GM12878 (cell line): ENCODE measurements around the gene TPM4. TPM values are rescaled to one million over a fixed set of nuclear protein-coding genes. Genes with fewer than 3 reads are reported as not detected.

ENCODE experiments used
- ATAC-seq: fragments of 200-7000 bp; cut with Tn5 transposase; 3 replicates; pipeline ENCODE4 v1.9.1; 2020; ENCODE audit warnings: mild to moderate bottlenecking, moderate library complexity
- BruUV-seq: library from RNA; stranded (reverse); fragments of 400-500 nt; replicated peaks from 2 replicates; lab custom pipeline; 2021; lab: Mats Ljungman, UMichigan
- CTCF ChIA-PET: fragments of 300-600 bp; sonication (Branson Sonifier 250); formaldehyde crosslinking; extraction: SDS; loops from one replicate; lab custom pipeline; 2021; ENCODE audit warnings: inconsistent platforms; lab: Yijun Ruan, JAX
- POLR2A ChIA-PET: fragments of 350-600 bp; formaldehyde crosslinking; extraction: SDS; loops from one replicate; lab custom pipeline; 2021; ENCODE audit warnings: inconsistent platforms; lab: Charles Lee
- RAD21 ChIA-PET: fragments of 300-600 bp; sonication (Branson Sonifier 250); formaldehyde crosslinking; loops from one replicate; lab custom pipeline; 2023; ENCODE audit warnings: antibody characterized with exemption; ENCODE audit not compliant: unreplicated experiment; lab: Charles Lee
- SMC1A ChIA-PET: fragments of 300-600 bp; sonication (Branson Sonifier 250); formaldehyde crosslinking; loops from one replicate; lab custom pipeline; 2023; ENCODE audit not compliant: unreplicated experiment, uncharacterized antibody; lab: Charles Lee
- DNase-seq: peaks from one replicate; pipeline ENCODE4 v3.0.0-alpha.2; 2011; ENCODE audit warnings: low read depth, low spot score
- FAIRE-seq: peaks from 3 replicates; lab custom pipeline; 2011; peaks lifted over from hg19 to GRCh38; lab: Jason Lieb, UNC
- H2AFZ ChIP-seq: 2 replicates; pipeline ENCODE4 v1.6.0; 2011; ENCODE audit warnings: low read depth, low read length, control low read depth; ENCODE audit not compliant: control insufficient read depth
- H3K27ac ChIP-seq: 2 replicates; pipeline ENCODE4 v1.5.1; 2011; ENCODE audit warnings: control low read depth; ENCODE audit not compliant: control insufficient read depth, insufficient read depth
- H3K27me3 ChIP-seq, 2 experiments: replicated peaks in 1 of 2; 2 replicates each; pipeline versions ENCODE4 v1.6.0 to v1.6.1; 2011; ENCODE audit warnings: low read length in 1 of 2; ENCODE audit not compliant: control insufficient read depth in 2 of 2, insufficient read depth in 2 of 2
- H3K36me3 ChIP-seq, 2 experiments: 2 replicates each; pipeline ENCODE4 v1.5.1; 2011; ENCODE audit warnings: low read length in 1 of 2; ENCODE audit not compliant: control insufficient read depth in 2 of 2, insufficient read depth in 2 of 2
- H3K4me1 ChIP-seq: 2 replicates; pipeline ENCODE4 v1.6.1; 2011; ENCODE audit warnings: mild to moderate bottlenecking, low read length, moderate library complexity, mixed read lengths; ENCODE audit not compliant: control insufficient read depth, insufficient read depth
- H3K4me2 ChIP-seq: 2 replicates; pipeline ENCODE4 v1.6.0; 2011; ENCODE audit warnings: control low read depth; ENCODE audit not compliant: control insufficient read depth, insufficient read depth
- H3K4me3 ChIP-seq: fragments of 200-600 bp; sonication (generic); 2 replicates; pipeline ENCODE4 v1.5.1; 2016
- H3K79me2 ChIP-seq: 2 replicates; pipeline ENCODE4 v1.6.0; 2011; ENCODE audit warnings: low read length; ENCODE audit not compliant: control insufficient read depth, insufficient read depth
- H3K9ac ChIP-seq: 2 replicates; pipeline ENCODE4 v1.8.0; 2011; ENCODE audit warnings: low read length, control low read depth, mixed read lengths; ENCODE audit not compliant: control insufficient read depth, insufficient read depth
- H3K9me3 ChIP-seq: replicated peaks from 3 replicates; pipeline ENCODE4 v1.5.1; 2011; ENCODE audit warnings: mild to moderate bottlenecking, low read length; ENCODE audit not compliant: control insufficient read depth, insufficient read depth
- H4K20me1 ChIP-seq: 2 replicates; pipeline ENCODE4 v1.6.0; 2011; ENCODE audit not compliant: control insufficient read depth, insufficient read depth
- BCL11A ChIP-seq: IDR thresholded peaks from 2 replicates; pipeline ENCODE4 v1.6.1; 2011; ENCODE audit warnings: low read depth, low read length
- CBFB ChIP-seq: IDR thresholded peaks from 2 replicates; pipeline ENCODE4 v1.6.1; 2016; ENCODE audit warnings: antibody characterized with exemption, low read depth
- CBX3 ChIP-seq: fragments of 200-600 bp; sonication (generic); IDR thresholded peaks from 2 replicates; pipeline ENCODE4 v1.6.1; 2016; ENCODE audit warnings: low read depth, borderline replicate concordance
- ETV6 ChIP-seq, 2 experiments: fragments of 450-650 bp in 1 of 2; IDR thresholded peaks in 1 of 2; conservative IDR thresholded peaks in 1 of 2; 2 replicates each; pipeline ENCODE4 v1.6.1; 2014; ENCODE audit warnings: antibody characterized with exemption in 1 of 2, borderline replicate concordance in 1 of 2, low read depth in 1 of 2, mild to moderate bottlenecking in 1 of 2, moderate library complexity in 1 of 2
- FOXK2 ChIP-seq: fragments of 450-650 bp; IDR thresholded peaks from 2 replicates; pipeline ENCODE4 v1.6.1; 2017; ENCODE audit warnings: mild to moderate bottlenecking, moderate library complexity
- FOXM1 ChIP-seq: IDR thresholded peaks from 2 replicates; pipeline ENCODE4 v1.6.1; 2012; ENCODE audit warnings: low read depth, mild to moderate bottlenecking, inconsistent platforms, low read length, moderate library complexity
- HDAC6 ChIP-seq: fragments of 200-600 bp; sonication (generic); IDR thresholded peaks from one replicate; pipeline ENCODE4 v1.8.0; 2017; ENCODE audit warnings: antibody characterized with exemption; ENCODE audit not compliant: unreplicated experiment
- HSF1 ChIP-seq: fragments of 150-350 bp; IDR thresholded peaks from 2 replicates; pipeline ENCODE4 v1.6.1; 2014; ENCODE audit warnings: mild to moderate bottlenecking, low read depth, low read length
- IRF4 ChIP-seq: IDR thresholded peaks from 2 replicates; pipeline ENCODE4 v1.6.1; 2011; ENCODE audit warnings: low read depth, low read length
- NFIC ChIP-seq: IDR thresholded peaks from 2 replicates; pipeline ENCODE4 v1.6.1; 2012; ENCODE audit warnings: low read depth, mild to moderate bottlenecking, inconsistent platforms, low read length, moderate library complexity
- NFXL1 ChIP-seq: fragments of 450-650 bp; IDR thresholded peaks from 2 replicates; pipeline ENCODE4 v1.6.1; 2017; ENCODE audit warnings: antibody characterized with exemption, mild to moderate bottlenecking, borderline replicate concordance
- NR2C1 ChIP-seq: fragments of 450-650 bp; IDR thresholded peaks from 2 replicates; pipeline ENCODE4 v1.6.1; 2017; ENCODE audit warnings: antibody characterized with exemption, mild to moderate bottlenecking, moderate library complexity
- RAD21 ChIP-seq: IDR thresholded peaks from 2 replicates; pipeline ENCODE4 v1.6.1; 2011; ENCODE audit warnings: mild to moderate bottlenecking, low read depth, low read length, moderate library complexity; ENCODE audit not compliant: insufficient read depth
- SIN3A ChIP-seq: IDR thresholded peaks from 2 replicates; pipeline ENCODE4 v1.6.1; 2012; ENCODE audit warnings: low read depth, low read length, improper control_type of control experiment
- SPI1 ChIP-seq: IDR thresholded peaks from 2 replicates; pipeline ENCODE4 v1.6.1; 2011; ENCODE audit warnings: low read depth, mild to moderate bottlenecking, low read length, moderate library complexity, borderline replicate concordance; ENCODE audit not compliant: insufficient read depth
- ZBED1 ChIP-seq: IDR thresholded peaks from 2 replicates; pipeline ENCODE4 v1.6.1; 2016; ENCODE audit warnings: borderline replicate concordance
- ZNF274 ChIP-seq: IDR thresholded peaks from one replicate; pipeline ENCODE4 v1.8.0; 2011; ENCODE audit not compliant: insufficient read length, insufficient read depth
- WGBS: methylation state at CpG from one replicate; pipeline ENCODE4 v1.1.6; 2016; ENCODE audit warnings: low lambda C conversion rate; ENCODE audit not compliant: insufficient replicate concordance, insufficient coverage; ENCODE audit errors: missing lambda C conversion rate; 5-methylcytosine and 5-hydroxymethylcytosine counted together
- in situ Hi-C: fragments of 300-500 bp; cut with MboI; formaldehyde crosslinking; loops from 9 replicates; pipeline ENCODE4 v1.14.3; 2018; ENCODE audit warnings: mixed read lengths
- intact Hi-C: fragments of 100-400 bp; cut with micrococcal nuclease; formaldehyde crosslinking; loops from one replicate; pipeline ENCODE4 v1.14.2; 2022; ENCODE audit not compliant: unreplicated experiment
- polyA plus RNA-seq, 11 experiments: library from polyadenylated mRNA; depleted of rRNA in 4 of 11; unstranded in 6 of 11; stranded (reverse) in 5 of 11; fragments of >200 nt; fragmentation: Nextera tagmentation in 4 of 11; fragmentation: Illumina TruSeq in 1 of 11; extraction: Ambion mirVana in 4 of 11; extraction: Trizol in 1 of 11; gene quantifications; 1 replicate in 1 of 11; 2 replicates in 10 of 11; pipeline versions ENCODE4 v1.2.1 to v1.2.3, GENCODE V29; 2011 to 2016; ENCODE audit warnings: inconsistent platforms in 2 of 11, missing spikeins in 2 of 11, low read depth in 1 of 11
- total RNA-seq, 4 experiments: library from RNA; depleted of rRNA in 3 of 4; stranded (reverse); fragments of >200 nt in 3 of 4; fragmentation: Illumina TruSeq in 1 of 4; extraction: Trizol in 1 of 4; gene quantifications; 2 replicates each; pipeline versions ENCODE4 v1.2.1 to v1.2.3, GENCODE V29; 2013 to 2021
- TF ChIP-seq, protein P1 (sequence below): fragments of 450-650 bp; conservative IDR thresholded peaks from 2 replicates; pipeline ENCODE4 v1.6.1; 2017; ENCODE audit warnings: mild to moderate bottlenecking, moderate library complexity

Gene TPM4
- total and polyA plus RNA-seq, 10 of the 15 experiments (the other 5 are each of a cell fraction or from before 2014, with no cell fraction given) = 183 to 620 (median 407) TPM

- H3K27ac ChIP-seq = no peak overlapping the region
- H3K79me2 ChIP-seq = no peaks in the 10 kb centered on the region
- BruUV-seq = no TSS peak
- H3K9ac ChIP-seq = no peak overlapping the region
- POLR2A ChIA-PET = no interaction called here
- no peak overlapping the region for H2AFZ ChIP-seq
- 52% methylated on average over 7 of the region's 7 CpGs for WGBS
- ATAC-seq = no peak
- no peaks in the 10 kb centered on the region for H3K4me1 ChIP-seq
- H3K4me2 ChIP-seq = no peak overlapping the region
- no peaks in the 10 kb centered on the region for H3K36me3 ChIP-seq
- no peak overlapping the region for H3K4me3 ChIP-seq
- TF ChIP-seq FOXM1 (no peak), NFIC (no peak), BCL11A (no peak), SIN3A (no peak), ETV6 (conservative IDR thresholded peaks at IDR 0.05 in 1 of 2, IDR thresholded peaks at IDR 0.05 in 1 of 2; ENCODE audit: borderline replicate concordance in 1 of 2, low read depth in 1 of 2) (no peak), RAD21 (no peak), ZBED1 (no peak), CBX3 (no peak), CBFB (no peak), NFXL1 (no peak), SPI1 (no peak), IRF4 (no peak), HSF1 (no peak), NR2C1 (no peak), FOXK2 (no peak), ZNF274 (no peak), HDAC6 (no peak)
- TF ChIP-seq, protein P1, sequence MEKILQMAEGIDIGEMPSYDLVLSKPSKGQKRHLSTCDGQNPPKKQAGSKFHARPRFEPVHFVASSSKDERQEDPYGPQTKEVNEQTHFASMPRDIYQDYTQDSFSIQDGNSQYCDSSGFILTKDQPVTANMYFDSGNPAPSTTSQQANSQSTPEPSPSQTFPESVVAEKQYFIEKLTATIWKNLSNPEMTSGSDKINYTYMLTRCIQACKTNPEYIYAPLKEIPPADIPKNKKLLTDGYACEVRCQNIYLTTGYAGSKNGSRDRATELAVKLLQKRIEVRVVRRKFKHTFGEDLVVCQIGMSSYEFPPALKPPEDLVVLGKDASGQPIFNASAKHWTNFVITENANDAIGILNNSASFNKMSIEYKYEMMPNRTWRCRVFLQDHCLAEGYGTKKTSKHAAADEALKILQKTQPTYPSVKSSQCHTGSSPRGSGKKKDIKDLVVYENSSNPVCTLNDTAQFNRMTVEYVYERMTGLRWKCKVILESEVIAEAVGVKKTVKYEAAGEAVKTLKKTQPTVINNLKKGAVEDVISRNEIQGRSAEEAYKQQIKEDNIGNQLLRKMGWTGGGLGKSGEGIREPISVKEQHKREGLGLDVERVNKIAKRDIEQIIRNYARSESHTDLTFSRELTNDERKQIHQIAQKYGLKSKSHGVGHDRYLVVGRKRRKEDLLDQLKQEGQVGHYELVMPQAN = no peak
- TF ChIP-seq, all 136 proteins: peak for 0
- Histone ChIP-seq H4K20me1 (no peaks in the 10 kb centered on the region), H3K27me3 (no peaks in the 10 kb centered on the region), H3K9me3 (no peaks in the 10 kb centered on the region)
- ChIA-PET CTCF (no interaction called here), RAD21 (no interaction called here), SMC1A (no interaction called here)
- FAIRE-seq (no peak), DNase-seq (no peak)
- in situ Hi-C loops = no loop called here
- intact Hi-C loops = no loop called here
These were observed 42.1 kb upstream of the TPM4 start for GRCh38 chr19:16034180-16034579.
